NCI-H1048 (cell line): Measurements from ENCODE around the gene CRY2.

Experiments used
- DNase-seq: peaks from one replicate; lab custom pipeline; 2025; lab: John Stamatoyannopoulos, UW

Gene CRY2

DNA sequence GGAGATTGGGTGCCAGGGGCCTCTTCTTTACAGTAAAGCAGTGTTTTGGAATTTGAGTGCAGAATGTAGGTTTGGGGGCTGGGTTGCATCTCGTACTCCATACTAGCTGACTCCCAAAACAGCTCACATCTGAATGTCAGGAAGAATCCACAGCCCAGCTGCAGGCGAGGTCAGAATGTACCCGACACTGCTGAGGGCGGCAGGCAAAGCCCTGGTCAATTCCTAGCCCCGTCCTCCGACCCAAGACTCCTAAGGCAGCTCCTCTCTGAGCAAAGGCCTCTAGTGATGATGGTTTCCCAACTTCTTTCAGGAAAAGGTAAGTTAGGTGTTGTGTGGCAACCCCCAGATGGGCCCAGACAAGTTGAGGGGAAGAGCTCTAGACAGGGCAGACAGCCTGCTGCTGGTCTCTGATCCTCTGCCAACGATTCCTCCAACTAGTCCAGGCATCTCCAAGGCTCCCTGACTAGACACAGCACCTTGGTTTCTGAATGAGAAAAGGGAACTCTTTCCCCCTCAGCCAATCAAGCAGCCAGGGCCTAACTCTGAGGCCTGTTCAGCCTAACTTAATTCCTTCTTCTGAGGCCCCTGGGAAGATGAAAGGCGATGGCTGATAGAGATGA, 83.8 kb downstream of the CRY2 start:
- no peak for DNase-seq

DNA sequence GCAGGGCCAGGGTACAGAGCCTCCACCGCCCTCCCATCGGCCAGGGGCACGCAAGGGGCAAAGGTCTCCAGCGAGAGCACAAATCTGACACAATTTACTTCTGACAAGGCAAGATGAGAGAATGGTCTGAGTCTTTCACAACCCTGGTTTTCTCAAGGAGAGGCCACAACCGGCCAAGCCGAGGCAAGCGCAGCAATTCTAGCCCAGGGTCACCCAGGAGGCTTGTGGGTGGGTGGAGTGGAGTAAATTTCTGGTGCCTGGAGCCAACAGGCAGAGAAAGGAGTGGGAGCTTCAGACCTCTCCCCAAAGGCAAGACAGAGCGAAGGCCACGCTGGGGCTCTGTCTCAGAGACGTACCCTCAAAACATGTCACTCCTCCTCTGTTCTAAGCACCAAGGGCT, 84.5 kb downstream of the CRY2 start:
- DNase-seq: no peak

DNA sequence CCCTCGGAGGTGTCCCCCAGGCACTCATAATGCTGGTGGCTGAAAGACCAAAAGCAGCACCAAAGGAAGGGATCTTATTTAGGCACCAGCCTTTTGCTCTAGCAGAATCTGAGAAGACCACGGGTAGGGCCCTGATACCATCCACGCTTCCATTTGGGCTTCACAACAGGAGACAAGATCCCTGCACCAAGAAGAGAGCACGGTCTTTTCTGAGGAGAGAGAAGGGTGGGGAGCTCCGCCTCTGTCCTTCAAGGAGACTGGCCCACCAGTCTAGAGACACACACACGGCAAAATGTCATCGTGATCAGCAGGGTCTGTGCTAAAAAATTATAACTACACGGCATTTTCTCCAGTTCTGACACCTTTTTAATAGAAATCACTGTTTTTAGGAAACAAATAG, 84.9 kb downstream of the CRY2 start:
- no peak for DNase-seq
